CD4-positive, alpha-beta memory T cell (primary cell): Measurements from ENCODE around the gene FAM83D. TPM values are rescaled to one million over a fixed set of nuclear protein-coding genes. Genes with fewer than 3 reads are reported as not detected.
A peak's percentile ranks its signal among the peaks of the same experiment; 100 is the strongest.

Experiments used
- CTCF ChIA-PET: fragments of 350-600 bp; sonication (Branson Sonifier 250); formaldehyde crosslinking; loops from one replicate; lab custom pipeline; 2021; ENCODE audit warnings: inconsistent platforms; ENCODE audit not compliant: partially characterized antibody; lab: Charles Lee
- POLR2A ChIA-PET: fragments of 350-600 bp; sonication (Branson Sonifier 250); formaldehyde crosslinking; loops from one replicate; lab custom pipeline; 2021; ENCODE audit not compliant: partially characterized antibody; lab: Charles Lee
- DNase-seq, 5 donors: peaks; one replicate each; pipeline versions ENCODE4 v3.0.0 to v3.0.0-alpha.2; 2020 to 2022; ENCODE audit warnings: mixed read lengths in 1 of 5
- H3K27ac ChIP-seq: one replicate; pipeline ENCODE4 v1.7.0; 2013; ENCODE audit warnings: low read depth, low read length
- H3K27me3 ChIP-seq: 2 replicates; pipeline ENCODE4 v1.7.0; 2013; ENCODE audit warnings: mild to moderate bottlenecking, low read length, moderate library complexity; ENCODE audit not compliant: insufficient read depth
- H3K36me3 ChIP-seq: 2 replicates; pipeline ENCODE4 v1.7.0; 2013; ENCODE audit warnings: mild to moderate bottlenecking, low read length, moderate library complexity; ENCODE audit not compliant: insufficient read depth
- H3K4me1 ChIP-seq: 2 replicates; pipeline ENCODE4 v1.7.0; 2013; ENCODE audit warnings: mild to moderate bottlenecking, low read length, moderate library complexity; ENCODE audit not compliant: insufficient read depth
- H3K4me3 ChIP-seq, 2 donors: one replicate each; pipeline ENCODE4 v1.7.0; 2013; ENCODE audit warnings: low read length in 2 of 2, mild to moderate bottlenecking in 1 of 2
- H3K9me3 ChIP-seq, 2 donors: one replicate each; pipeline ENCODE4 v1.7.0; 2013; ENCODE audit warnings: low read length in 2 of 2, control low read depth in 1 of 2; ENCODE audit not compliant: control insufficient read depth in 1 of 2
- H3K27ac Mint-ChIP-seq, 7 donors: one replicate each; pipeline ENCODE4 v1.8.0; 2020 to 2021; ENCODE audit warnings: mixed read lengths in 7 of 7, mild to moderate bottlenecking in 6 of 7, inconsistent platforms in 3 of 7, moderate library complexity in 3 of 7
- H3K27me3 Mint-ChIP-seq, 2 donors: one replicate each; pipeline ENCODE4 v1.8.0; 2020 to 2021; ENCODE audit warnings: mixed read lengths in 2 of 2
- H3K36me3 Mint-ChIP-seq, 2 donors: one replicate each; pipeline ENCODE4 v1.8.0; 2020 to 2021; ENCODE audit warnings: mixed read lengths in 2 of 2, inconsistent platforms in 1 of 2, mild to moderate bottlenecking in 1 of 2
- H3K4me1 Mint-ChIP-seq, 4 donors: one replicate each; pipeline ENCODE4 v1.8.0; 2020 to 2021; ENCODE audit warnings: mixed read lengths in 4 of 4, mild to moderate bottlenecking in 1 of 4
- H3K4me3 Mint-ChIP-seq, 8 donors: one replicate each; pipeline ENCODE4 v1.8.0; 2020 to 2021; ENCODE audit warnings: mixed read lengths in 8 of 8, mild to moderate bottlenecking in 7 of 8, moderate library complexity in 6 of 8, inconsistent platforms in 3 of 8
- H3K9me3 Mint-ChIP-seq, 8 donors: one replicate each; pipeline ENCODE4 v1.8.0; 2020 to 2021; ENCODE audit warnings: mixed read lengths in 8 of 8, mild to moderate bottlenecking in 5 of 8, inconsistent platforms in 3 of 8, moderate library complexity in 1 of 8
- intact Hi-C: fragments of 100-400 bp; cut with micrococcal nuclease; formaldehyde crosslinking; loops from one replicate; pipeline ENCODE4 v1.15.1; 2023
- polyA plus RNA-seq, 2 donors: library from polyadenylated mRNA; unstranded; fragments of 300-500 nt; fragmentation: Illumina TruSeq; gene quantifications; one replicate each; pipeline ENCODE4 v1.2.3, GENCODE V29; 2021
- total RNA-seq, 2 experiments: library from RNA; stranded (reverse); gene quantifications; one replicate each; pipeline ENCODE4 v1.2.3, GENCODE V29; 2021

Gene FAM83D
- total and polyA plus RNA-seq, 4 experiments from 2014 or later, result 0.93 to 1.5 (median 1.3) TPM

GRCh38 chr20:38961530-38962043 is 35.4 kb downstream of the FAM83D start:
- peaks cover 12 to 31% (median 25%) of the 10 kb centered on the region in 4 donors for H3K4me1 Mint-ChIP-seq
- ChIA-PET CTCF (interaction anchor here (0.9 to 3.4 kb wide), 17 partner anchors 9 to 489 kb away, joined by 3 to 27 read pairs (median 5); partner anchors contain the start of genes FAM83D, PPP1R16B and RALGAPB), POLR2A (interaction anchor here (0.7 to 3.0 kb wide), 13 partner anchors 9 to 489 kb away, joined by 3 to 23 read pairs (median 4); partner anchors contain the start of genes FAM83D, PPP1R16B and RALGAPB)
- Histone ChIP-seq H3K27me3 (no peaks in the 10 kb centered on the region), H3K4me3 (peak overlapping the region; percentile 50 to 98), H3K4me1 (peaks cover 24% of the 10 kb centered on the region), H3K36me3 (no peaks in the 10 kb centered on the region), H3K27ac (peak overlapping the region; percentile 60), H3K9me3 (no peaks in the 10 kb centered on the region)
- H3K4me3 Mint-ChIP-seq, result peak overlapping the region; percentile 88 to 98 (median 96)
- peak overlapping the region; percentile 90 to 98 (median 96) for H3K27ac Mint-ChIP-seq
- H3K36me3 Mint-ChIP-seq, result peaks cover 0 to 13% of the 10 kb centered on the region in 2 donors
- H3K27me3 Mint-ChIP-seq, result no peaks in the 10 kb centered on the region
- DNase-seq, result peak in 1 of 5 donors; percentile 41
- intact Hi-C loops, result loop anchor here (1.0 kb wide), 5 partner anchors 35 to 315 kb away; partner anchors contain the start of genes ACTR5, FAM83D and PPP1R16B
- H3K9me3 Mint-ChIP-seq, result no peaks in the 10 kb centered on the region

- Histone ChIP-seq H3K36me3 (no peaks in the 10 kb centered on the region), H3K27me3 (no peaks in the 10 kb centered on the region), H3K4me3 (peak within 1 kb of the TSS; percentile 86 to 98), H3K4me1 (peaks cover 24% of the 10 kb centered on the region), H3K9me3 (no peaks in the 10 kb centered on the region), H3K27ac (peak within 1 kb of the TSS; percentile 76)
- Mint-ChIP-seq H3K4me3 (peak within 1 kb of the TSS; percentile 88 to 98 (median 96)), H3K9me3 (no peaks in the 10 kb centered on the region), H3K27ac (peak within 1 kb of the TSS; percentile 90 to 98 (median 96)), H3K4me1 (peaks cover 12 to 31% (median 25%) of the 10 kb centered on the region in 4 donors), H3K36me3 (peaks cover 0 to 14% of the 10 kb centered on the region in 2 donors), H3K27me3 (no peaks in the 10 kb centered on the region)
- intact Hi-C loops, result loop anchor here (1.0 kb wide), 5 partner anchors 36 to 316 kb away; partner anchors contain the start of genes ACTR5, FAM83D and PPP1R16B
- POLR2A ChIA-PET, result interaction anchor here (0.6 to 3.0 kb wide), 25 partner anchors 8 to 527 kb away, joined by 3 to 23 read pairs (median 3); partner anchors contain the start of genes FAM83D, PPP1R16B, RALGAPB and SNHG17
- CTCF ChIA-PET, result interaction anchor here (0.8 to 3.4 kb wide), 25 partner anchors 9 to 490 kb away, joined by 3 to 27 read pairs (median 4); partner anchors contain the start of genes FAM83D, PPP1R16B and RALGAPB
- peak; percentile 98 to 99 (median 98) for DNase-seq
Observed at GRCh38 chr20:38962044-38962927, 36.1 kb downstream of the FAM83D start, which contains the start of gene DHX35. DHX35 (plus strand) TSS chr20:38962344; CDS start chr20:38962368, 24 bp downstream.

GRCh38 chr20:38962928-38963401 is 36.7 kb downstream of the FAM83D start:
- ChIA-PET CTCF (interaction anchor here (0.8 to 3.4 kb wide), 17 partner anchors 10 to 330 kb away, joined by 3 to 27 read pairs (median 4); partner anchors contain the start of gene FAM83D), POLR2A (interaction anchor here (0.8 to 3.0 kb wide), 18 partner anchors 10 to 528 kb away, joined by 3 to 23 read pairs (median 4); partner anchors contain the start of genes FAM83D, PPP1R16B, RALGAPB and SNHG17)
- no peak for DNase-seq
- H3K36me3 ChIP-seq, result no peaks in the 10 kb centered on the region
- peak overlapping the region; percentile 39 to 96 (median 91) for H3K27ac Mint-ChIP-seq
- H3K9me3 ChIP-seq, result no peaks in the 10 kb centered on the region
- peaks cover 24% of the 10 kb centered on the region for H3K4me1 ChIP-seq
- H3K36me3 Mint-ChIP-seq, result peaks cover 0 to 18% of the 10 kb centered on the region in 2 donors
- H3K4me3 Mint-ChIP-seq, result peak overlapping the region; percentile 88 to 98 (median 96)
- intact Hi-C loops, result loop anchor here (1.0 kb wide), 5 partner anchors 37 to 317 kb away; partner anchors contain the start of genes ACTR5, FAM83D and PPP1R16B
- H3K4me1 Mint-ChIP-seq, result peaks cover 12 to 31% (median 25%) of the 10 kb centered on the region in 4 donors
- peak overlapping the region; percentile 76 for H3K27ac ChIP-seq
- no peaks in the 10 kb centered on the region for H3K27me3 Mint-ChIP-seq
- H3K9me3 Mint-ChIP-seq, result no peaks in the 10 kb centered on the region
- peak overlapping the region; percentile 86 to 98 for H3K4me3 ChIP-seq
- no peaks in the 10 kb centered on the region for H3K27me3 ChIP-seq

DNA sequence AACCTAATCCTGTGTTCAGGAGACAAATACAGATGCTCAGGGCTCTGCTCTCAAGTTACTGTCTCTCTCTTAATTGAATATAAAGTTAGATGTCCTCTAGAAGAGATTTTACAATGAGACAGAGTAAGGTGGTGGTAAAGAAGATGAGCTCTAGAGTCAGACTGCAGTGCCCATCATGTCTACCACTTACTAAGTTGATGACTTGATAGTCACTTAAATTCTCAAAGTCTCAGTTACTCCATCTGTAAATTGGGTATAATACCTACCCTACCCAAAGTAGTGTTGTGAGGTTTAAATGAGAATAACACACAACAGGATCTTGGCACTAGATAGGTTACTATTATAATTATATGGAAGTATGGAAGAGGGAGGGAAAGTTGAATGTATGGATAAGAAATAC is 37.5 kb downstream of the FAM83D start:
- POLR2A ChIA-PET, result interaction anchor here (1.7 to 2.5 kb wide), 2 partner anchors 41 to 89 kb away, joined by 6 to 9 read pairs; no protein-coding TSS in a partner anchor
- no peaks in the 10 kb centered on the region for H3K9me3 ChIP-seq

DNA sequence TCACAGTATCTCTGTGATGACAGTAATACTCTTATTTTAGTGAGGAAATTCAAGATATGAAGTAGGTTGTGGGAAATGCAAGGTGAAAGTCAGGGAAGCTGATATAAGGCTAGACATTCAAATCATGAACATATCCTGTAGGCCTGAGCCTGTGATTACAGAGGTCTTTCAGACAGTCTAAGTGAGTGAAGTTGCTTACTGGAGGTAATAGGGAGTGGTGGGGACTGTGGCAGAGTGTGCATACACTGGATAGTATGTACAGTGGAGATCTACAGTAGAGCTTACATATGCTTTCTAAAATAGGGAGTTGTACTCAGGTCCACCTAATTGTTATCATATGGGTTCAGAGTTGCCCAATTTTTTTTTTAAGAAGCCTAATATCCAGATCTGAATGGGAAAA is 39.0 kb downstream of the FAM83D start:
- intact Hi-C loops, result no loop called here
- no peak overlapping the region for H3K4me3 ChIP-seq
- no peak overlapping the region for H3K27ac ChIP-seq
- peaks cover 9% of the 10 kb centered on the region for H3K36me3 ChIP-seq
- H3K27me3 ChIP-seq, result no peaks in the 10 kb centered on the region
- Mint-ChIP-seq H3K36me3 (peaks cover 7 to 34% of the 10 kb centered on the region in 2 donors), H3K9me3 (no peaks in the 10 kb centered on the region), H3K27me3 (no peaks in the 10 kb centered on the region), H3K27ac (peak overlapping the region in 1 of 7 donors; percentile 43), H3K4me1 (peaks cover 12 to 31% (median 25%) of the 10 kb centered on the region in 4 donors), H3K4me3 (no peak overlapping the region)
- no peaks in the 10 kb centered on the region for H3K9me3 ChIP-seq
- H3K4me1 ChIP-seq, result peaks cover 24% of the 10 kb centered on the region
- ChIA-PET CTCF (no interaction called here), POLR2A (no interaction called here)
- no peak for DNase-seq

More for the DNA sequence above, 37.5 kb downstream of the FAM83D start:
- Histone ChIP-seq H3K4me3 (no peak overlapping the region), H3K27ac (no peak overlapping the region), H3K27me3 (no peaks in the 10 kb centered on the region), H3K4me1 (peaks cover 24% of the 10 kb centered on the region), H3K36me3 (no peaks in the 10 kb centered on the region)
- Mint-ChIP-seq H3K9me3 (no peaks in the 10 kb centered on the region), H3K4me3 (peak overlapping the region in 1 of 8 donors; percentile 10), H3K27me3 (no peaks in the 10 kb centered on the region), H3K36me3 (peaks cover 0 to 20% of the 10 kb centered on the region in 2 donors), H3K27ac (no peak overlapping the region), H3K4me1 (peaks cover 12 to 31% (median 25%) of the 10 kb centered on the region in 4 donors)
- no peak for DNase-seq
- CTCF ChIA-PET, result interaction anchor here (0.5 to 3.4 kb wide), 9 partner anchors 9 to 330 kb away, joined by 3 to 27 read pairs (median 4); no protein-coding TSS in a partner anchor
- intact Hi-C loops, result no loop called here

DNA sequence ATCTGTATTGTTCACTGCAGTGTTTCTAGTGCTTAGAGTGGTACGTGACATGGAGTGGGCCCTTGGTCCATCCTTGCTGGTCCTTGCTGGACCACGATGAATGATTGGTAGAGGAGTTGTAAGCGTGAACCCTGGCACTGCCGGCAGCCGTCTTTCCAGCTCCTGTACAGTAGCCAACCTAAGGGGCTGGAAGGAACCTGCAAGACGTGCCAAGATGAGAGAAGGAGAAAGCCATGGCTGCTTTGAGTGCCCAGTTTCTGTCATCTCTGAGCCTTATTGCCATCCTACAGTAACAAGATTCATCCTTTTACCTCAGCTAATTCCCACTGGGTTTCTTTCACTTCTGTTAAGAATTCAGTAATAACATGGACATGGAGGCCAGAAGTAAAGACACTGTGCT is 41.9 kb downstream of the FAM83D start:
- Mint-ChIP-seq H3K9me3 (no peaks in the 10 kb centered on the region), H3K4me3 (no peak overlapping the region), H3K36me3 (peaks cover 25 to 46% of the 10 kb centered on the region in 2 donors), H3K4me1 (peaks cover 3 to 15% (median 12%) of the 10 kb centered on the region in 4 donors), H3K27ac (no peak overlapping the region), H3K27me3 (no peaks in the 10 kb centered on the region)
- peaks cover 10% of the 10 kb centered on the region for H3K4me1 ChIP-seq
- intact Hi-C loops, result no loop called here
- no peaks in the 10 kb centered on the region for H3K27me3 ChIP-seq
- POLR2A ChIA-PET, result no interaction called here
- no peaks in the 10 kb centered on the region for H3K9me3 ChIP-seq
- no peak for DNase-seq
- peaks cover 11% of the 10 kb centered on the region for H3K36me3 ChIP-seq
- CTCF ChIA-PET, result interaction anchor here (1.0 kb wide), 1 partner anchor 16 kb away, joined by 4 read pairs; no protein-coding TSS in a partner anchor
- no peak overlapping the region for H3K4me3 ChIP-seq
- no peak overlapping the region for H3K27ac ChIP-seq
